PC-9 (cell line): ENCODE results near the gene XPO4. TPM values are rescaled to one million over a fixed set of nuclear protein-coding genes. Genes with fewer than 3 reads are reported as not detected.

Experiments used
- BruUV-seq: library from RNA; stranded (reverse); fragments of 400-500 nt; replicated peaks from 2 replicates; lab custom pipeline; 2021; lab: Mats Ljungman, UMichigan
- CTCF ChIA-PET: fragments of 300-600 bp; sonication (Branson Sonifier 250); formaldehyde crosslinking; loops from one replicate; lab custom pipeline; 2022; ENCODE audit warnings: antibody characterized with exemption; lab: Charles Lee
- POLR2A ChIA-PET: fragments of 300-600 bp; sonication (Branson Sonifier 250); formaldehyde crosslinking; loops from one replicate; lab custom pipeline; 2022; ENCODE audit warnings: antibody characterized with exemption; ENCODE audit not compliant: unreplicated experiment; lab: Charles Lee
- DNase-seq, 2 experiments: peaks; one replicate each; pipeline versions ENCODE4 v3.0.0 to v3.0.0-alpha.2; 2015 to 2022; ENCODE audit warnings: mixed read lengths in 1 of 2
- H2AFZ ChIP-seq: fragments of 200-600 bp; sonication (generic); 2 replicates; pipeline ENCODE4 v1.8.1; 2017; ENCODE audit warnings: antibody characterized with exemption
- H3F3A ChIP-seq: fragments of 200-600 bp; sonication (generic); 2 replicates; pipeline ENCODE4 v1.8.1; 2017; ENCODE audit warnings: antibody characterized with exemption, mild to moderate bottlenecking, low read depth; ENCODE audit not compliant: insufficient read depth
- H3K27ac ChIP-seq: fragments of 200-600 bp; sonication (generic); 2 replicates; pipeline ENCODE4 v1.6.1; 2016; ENCODE audit warnings: mixed run types
- H3K27me3 ChIP-seq: fragments of 200-600 bp; sonication (generic); 2 replicates; pipeline ENCODE4 v1.6.1; 2016; ENCODE audit warnings: low read depth, mixed run types; ENCODE audit not compliant: insufficient read depth
- H3K36me3 ChIP-seq: fragments of 200-600 bp; sonication (generic); 2 replicates; pipeline ENCODE4 v1.6.1; 2016; ENCODE audit warnings: low read depth, mixed run types
- H3K4me1 ChIP-seq: fragments of 200-600 bp; sonication (generic); replicated peaks from 2 replicates; pipeline ENCODE4 v1.6.1; 2016; ENCODE audit warnings: mixed run types; ENCODE audit not compliant: insufficient read depth
- H3K4me2 ChIP-seq: fragments of 200-600 bp; sonication (generic); 2 replicates; pipeline ENCODE4 v1.6.1; 2017; ENCODE audit warnings: mixed run types
- H3K4me3 ChIP-seq: fragments of 200-600 bp; sonication (generic); 2 replicates; pipeline ENCODE4 v1.6.1; 2016; ENCODE audit warnings: mixed run types
- H3K79me2 ChIP-seq: fragments of 200-600 bp; sonication (generic); 2 replicates; pipeline ENCODE4 v1.6.1; 2017; ENCODE audit warnings: low read depth, mixed run types
- H3K9me2 ChIP-seq: fragments of 200-600 bp; sonication (generic); 2 replicates; pipeline ENCODE4 v1.8.1; 2017; ENCODE audit warnings: mild to moderate bottlenecking; ENCODE audit not compliant: insufficient read depth
- H3K9me3 ChIP-seq: fragments of 200-600 bp; sonication (generic); 2 replicates; pipeline ENCODE4 v1.8.1; 2016; ENCODE audit warnings: low read depth; ENCODE audit not compliant: insufficient read depth
- H4K20me1 ChIP-seq: fragments of 200-600 bp; sonication (generic); 2 replicates; pipeline ENCODE4 v1.8.1; 2017; ENCODE audit not compliant: insufficient read depth
- CTCF ChIP-seq: fragments of 200-600 bp; sonication (generic); conservative IDR thresholded peaks from 2 replicates; pipeline ENCODE4 v1.6.1; 2017; ENCODE audit warnings: mixed run types, antibody characterized with exemption, mild to moderate bottlenecking, moderate library complexity
- EZH2 ChIP-seq: fragments of 200-600 bp; sonication (generic); IDR thresholded peaks from 2 replicates; pipeline ENCODE4 v1.8.0; 2017; ENCODE audit warnings: antibody characterized with exemption, low read depth
- intact Hi-C: fragments of 100-400 bp; cut with micrococcal nuclease; formaldehyde crosslinking; loops from one replicate; pipeline ENCODE4 v1.10.0; 2022; ENCODE audit not compliant: unreplicated experiment
- total RNA-seq: library from RNA; stranded (reverse); gene quantifications from 2 replicates; pipeline ENCODE4 v1.2.3, GENCODE V29; 2021

Gene XPO4
- total RNA-seq, 1 experiment from 2014 or later, result 11.1 TPM

- no TSS peak for BruUV-seq
- Histone ChIP-seq H3K4me3 (no peak overlapping the region), H3K27ac (no peak overlapping the region), H3K79me2 (peaks cover 5% of the 10 kb centered on the region; the same call in 1 of the 2 replicates), H3K4me1 (no peaks in the 10 kb centered on the region), H3K36me3 (no peaks in the 10 kb centered on the region), H2AFZ (no peak overlapping the region), H3K9me2 (no peaks in the 10 kb centered on the region), H4K20me1 (0 out of 2 replicates have a peak, but pooled peaks cover 5% of the 10 kb centered on the region), H3K27me3 (no peaks in the 10 kb centered on the region), H3K9me3 (no peaks in the 10 kb centered on the region), H3F3A (peaks cover 7% of the 10 kb centered on the region), H3K4me2 (no peak overlapping the region)
- TF ChIP-seq CTCF (no peak), EZH2 (no peak)
- POLR2A ChIA-PET, result no interaction called here
- intact Hi-C loops, result no loop called here
- no peak for DNase-seq
- CTCF ChIA-PET, result no interaction called here
Measured at GRCh38 chr13:20832861-20833260, 69.7 kb downstream of the XPO4 start.

GRCh38 chr13:20831933-20832332, 70.6 kb downstream of the XPO4 start:
- Histone ChIP-seq H3K27ac (no peak overlapping the region), H4K20me1 (0 out of 2 replicates have a peak, but pooled peaks cover 5% of the 10 kb centered on the region), H3K36me3 (no peaks in the 10 kb centered on the region), H3K4me3 (no peak overlapping the region), H3K9me2 (no peaks in the 10 kb centered on the region), H3K4me2 (no peak overlapping the region), H2AFZ (no peak overlapping the region), H3F3A (peaks cover 7% of the 10 kb centered on the region), H3K4me1 (no peaks in the 10 kb centered on the region), H3K79me2 (peaks cover 6% of the 10 kb centered on the region; the same call in 1 of the 2 replicates), H3K9me3 (no peaks in the 10 kb centered on the region), H3K27me3 (no peaks in the 10 kb centered on the region)
- intact Hi-C loops, result no loop called here
- TF ChIP-seq EZH2 (no peak), CTCF (no peak)
- no TSS peak for BruUV-seq
- no peak for DNase-seq
- ChIA-PET POLR2A (no interaction called here), CTCF (interaction anchor here (0.5 to 0.6 kb wide), 2 partner anchors 340 to 635 kb away, joined by 3 to 5 read pairs; no protein-coding TSS in a partner anchor)

- no peak for DNase-seq
- 0 out of 2 replicates have a peak, but pooled peaks cover 5% of the 10 kb centered on the region for H4K20me1 ChIP-seq
- no peak for TF ChIP-seq EZH2
- no peak for TF ChIP-seq CTCF
- no peak overlapping the region for H3K4me3 ChIP-seq
- no peak overlapping the region for H2AFZ ChIP-seq
- H3K4me1 ChIP-seq, result no peaks in the 10 kb centered on the region
- CTCF ChIA-PET, result no interaction called here
- no TSS peak for BruUV-seq
- no peak overlapping the region for H3K4me2 ChIP-seq
- no peak overlapping the region for H3K27ac ChIP-seq
- peaks cover 6% of the 10 kb centered on the region; the same call in 1 of the 2 replicates for H3K79me2 ChIP-seq
- no peaks in the 10 kb centered on the region for H3K36me3 ChIP-seq
- intact Hi-C loops, result no loop called here
- H3K27me3 ChIP-seq, result no peaks in the 10 kb centered on the region
- POLR2A ChIA-PET, result no interaction called here
- peaks cover 7% of the 10 kb centered on the region for H3F3A ChIP-seq
- no peaks in the 10 kb centered on the region for H3K9me2 ChIP-seq
- H3K9me3 ChIP-seq, result no peaks in the 10 kb centered on the region
Measured at GRCh38 chr13:20831254-20831653, 71.3 kb downstream of the XPO4 start.
